ENCODE measurements around the gene MAP4K1.
"Not testable (repeated sequence)": the region's sequence is repeated elsewhere in the genome, so short reads cannot be mapped to it uniquely, and the experiment has no call there.

Gene MAP4K1

GRCh38 chr19:38619361-38620174 lies 1.8 kb upstream of the MAP4K1 start:
- no peak for DNase-seq

DNA sequence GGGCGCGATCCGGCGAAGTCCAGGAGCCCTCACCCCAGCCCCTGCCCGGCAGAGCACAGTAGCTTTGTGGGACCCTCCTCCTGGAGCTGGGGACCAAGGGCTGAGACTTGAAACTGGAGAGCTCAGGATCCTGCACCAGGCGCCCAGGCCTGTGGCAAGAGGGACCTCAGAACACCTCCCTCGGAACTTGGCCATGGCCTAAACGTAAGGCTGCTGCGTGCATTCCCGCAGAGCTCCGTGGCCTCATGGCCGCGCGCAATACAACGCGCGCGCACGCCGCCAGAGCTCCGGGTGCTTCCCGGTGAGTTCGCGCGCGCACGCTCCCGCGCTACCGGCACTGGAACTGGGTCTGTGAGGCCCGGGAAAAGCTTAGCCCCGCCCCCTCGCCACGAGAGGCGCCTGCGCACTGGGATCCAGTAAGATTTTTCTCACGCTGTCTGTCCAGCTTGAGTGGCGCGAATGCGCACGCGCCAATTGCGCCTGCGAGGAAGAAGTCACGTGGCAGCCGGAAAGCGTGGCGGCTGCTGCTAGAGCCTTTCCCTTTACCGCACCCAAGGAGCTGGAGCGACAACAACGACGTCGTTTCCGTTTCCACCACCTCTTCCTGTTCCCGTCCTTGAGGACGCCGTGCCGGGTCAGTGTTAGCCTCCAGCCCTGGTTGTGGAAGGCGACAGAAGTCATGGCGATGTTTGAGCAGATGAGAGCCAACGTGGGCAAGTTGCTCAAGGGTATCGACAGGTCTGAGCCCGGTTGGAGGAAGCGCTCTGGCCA lies 1.0 kb upstream of the MAP4K1 start, which contains the start of gene EIF3K:
TSS of gene EIF3K (plus strand) at position 599 of the 771 bp plus-strand sequence. CDS start at position 680, 81 bp downstream.
- DNase-seq, result peak; percentile 100

GRCh38 chr19:38617283-38617763 lies 430 bp downstream of the MAP4K1 start:
- DNase-seq, result no peak

GRCh38 chr19:38616265-38616664 lies 1.5 kb downstream of the MAP4K1 start:
- no peak for DNase-seq

GRCh38 chr19:38615007-38615581 lies 2.7 kb downstream of the MAP4K1 start:
- DNase-seq, result no peak

DNA sequence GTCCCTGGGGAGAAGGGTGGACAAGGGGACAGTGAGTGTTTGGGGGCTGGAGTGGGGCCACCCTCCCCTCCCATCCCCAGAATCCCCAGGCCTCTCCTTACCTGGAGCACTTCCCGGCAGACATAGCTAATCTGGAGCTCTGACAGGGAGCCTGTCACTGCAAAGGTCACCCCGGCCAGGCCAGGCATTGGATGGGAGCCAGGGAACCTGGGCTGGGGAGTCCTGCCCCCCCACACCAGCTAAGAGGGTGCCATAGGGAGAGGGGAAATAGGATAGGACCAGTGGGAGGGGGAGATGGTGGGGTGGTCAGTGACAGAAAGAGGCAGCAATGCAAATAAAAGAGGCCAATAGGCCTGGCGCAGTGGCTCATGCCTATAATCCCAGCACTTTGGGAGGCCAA lies 3.5 kb downstream of the MAP4K1 start:
- no peak for DNase-seq

- peak; percentile 16 for DNase-seq
Observed at GRCh38 chr19:38606131-38606530, 11.6 kb downstream of the MAP4K1 start.

GRCh38 chr19:38602856-38603255 lies 14.9 kb downstream of the MAP4K1 start:
- DNase-seq, result not testable (repeated sequence)

DNA sequence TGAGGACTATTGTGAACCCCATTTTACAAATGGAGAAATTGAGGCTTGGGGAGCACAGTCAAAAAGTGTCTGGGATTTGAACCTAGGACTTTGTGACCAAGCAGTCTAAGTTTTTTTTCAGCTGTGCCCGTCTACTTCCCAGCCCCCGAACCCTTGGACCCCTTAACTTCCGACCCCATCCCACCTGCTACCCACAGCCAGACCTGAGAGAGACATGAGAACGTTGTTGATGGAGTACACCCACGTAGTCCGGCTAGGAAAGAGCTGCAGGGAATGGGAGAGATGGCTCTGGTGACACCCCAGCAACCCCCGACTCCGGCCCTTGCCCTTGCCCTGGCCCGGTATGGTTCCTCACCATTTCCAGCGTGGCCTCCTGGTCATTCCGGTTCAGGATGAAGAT lies 18.0 kb downstream of the MAP4K1 start:
- no peak for DNase-seq

- DNase-seq, result no peak
Observed at GRCh38 chr19:38597075-38597474, 20.7 kb downstream of the MAP4K1 start.

DNA sequence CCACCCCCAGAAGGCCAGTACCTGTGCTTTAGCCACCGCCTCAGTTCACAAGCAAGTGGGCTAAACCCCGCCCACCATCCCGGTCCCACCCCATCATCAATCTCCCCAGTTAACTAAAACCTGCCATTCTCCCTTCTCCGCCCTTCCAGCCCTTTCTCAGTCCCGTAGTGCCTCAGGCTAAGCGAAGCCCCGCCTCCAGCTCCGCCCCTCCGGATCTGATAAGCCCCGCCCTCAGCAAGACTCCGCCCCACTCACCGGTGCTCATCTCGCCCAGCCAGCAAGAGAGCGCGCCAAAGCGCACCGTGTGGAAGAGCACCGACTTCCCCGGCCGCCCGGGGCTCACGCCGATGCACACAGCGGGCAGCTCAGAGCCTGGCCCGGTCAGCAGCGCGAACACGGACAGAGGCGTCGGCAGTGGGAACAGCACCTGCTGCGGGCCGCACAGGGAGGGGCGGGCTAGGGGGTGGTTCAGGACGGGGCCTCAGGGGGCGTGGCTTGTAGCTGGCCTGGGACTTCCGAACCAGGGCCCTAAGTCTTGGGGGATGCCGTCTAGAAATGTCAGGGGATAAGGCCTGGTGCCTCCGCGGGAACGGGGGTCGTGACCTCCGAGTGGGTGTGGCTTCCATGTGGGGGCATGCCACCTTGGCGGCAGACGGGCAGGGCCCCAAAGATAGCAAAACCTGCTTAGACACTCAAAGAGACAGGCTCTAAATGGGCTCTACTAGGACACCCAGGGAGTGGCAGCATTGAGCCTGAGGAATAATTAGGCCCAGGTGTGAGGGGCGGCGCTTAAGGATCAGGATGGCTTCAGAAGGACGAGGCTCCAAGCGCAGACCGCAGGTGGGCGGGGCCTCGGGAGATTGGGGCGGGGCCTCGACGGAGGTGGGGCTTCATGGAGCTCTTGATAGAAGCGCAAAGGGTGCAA lies 21.4 kb downstream of the MAP4K1 start:
- peak; percentile 86 for DNase-seq

- DNase-seq, result no peak
Observed at GRCh38 chr19:38592940-38593339, 24.8 kb downstream of the MAP4K1 start.

DNA sequence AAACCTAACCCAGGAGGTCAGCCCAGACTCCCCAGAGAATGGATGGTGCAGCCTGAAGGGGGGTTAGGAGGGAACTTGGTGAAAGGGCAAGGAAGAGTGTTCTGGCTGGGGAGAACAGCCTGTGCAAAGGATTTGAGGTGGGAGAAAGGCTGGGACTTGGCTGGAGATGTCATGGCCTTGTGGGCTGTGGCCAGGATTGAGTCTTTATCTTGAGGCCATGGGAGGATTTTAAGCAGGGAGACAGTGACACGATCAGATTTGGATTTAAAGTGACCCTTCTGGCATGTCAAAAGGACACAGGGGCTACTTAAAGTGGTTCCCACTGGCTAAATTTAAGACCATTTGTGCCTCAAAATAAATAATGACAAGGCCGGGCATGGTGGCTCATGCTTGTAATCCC lies 29.7 kb downstream of the MAP4K1 start:
- no peak for DNase-seq

- no peak for DNase-seq
Observed at GRCh38 chr19:38587562-38587961, 30.2 kb downstream of the MAP4K1 start.

DNA sequence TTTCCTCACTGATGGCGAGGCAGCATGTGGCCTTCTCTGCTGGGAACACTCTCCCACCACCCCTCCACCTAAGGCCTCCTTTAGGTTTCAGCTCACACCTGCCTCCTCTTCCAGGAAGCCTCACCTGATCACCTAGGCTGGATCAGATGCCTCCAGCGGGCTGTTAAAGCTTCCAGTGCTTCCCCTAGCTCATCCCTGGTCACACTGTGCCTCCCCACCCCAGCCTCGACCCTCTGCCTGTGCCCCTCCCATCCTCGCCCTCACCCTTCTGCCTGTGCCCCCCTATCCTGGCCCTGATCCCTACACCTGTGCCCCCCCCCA lies 33.8 kb downstream of the MAP4K1 start:
- DNase-seq, result no peak

DNA sequence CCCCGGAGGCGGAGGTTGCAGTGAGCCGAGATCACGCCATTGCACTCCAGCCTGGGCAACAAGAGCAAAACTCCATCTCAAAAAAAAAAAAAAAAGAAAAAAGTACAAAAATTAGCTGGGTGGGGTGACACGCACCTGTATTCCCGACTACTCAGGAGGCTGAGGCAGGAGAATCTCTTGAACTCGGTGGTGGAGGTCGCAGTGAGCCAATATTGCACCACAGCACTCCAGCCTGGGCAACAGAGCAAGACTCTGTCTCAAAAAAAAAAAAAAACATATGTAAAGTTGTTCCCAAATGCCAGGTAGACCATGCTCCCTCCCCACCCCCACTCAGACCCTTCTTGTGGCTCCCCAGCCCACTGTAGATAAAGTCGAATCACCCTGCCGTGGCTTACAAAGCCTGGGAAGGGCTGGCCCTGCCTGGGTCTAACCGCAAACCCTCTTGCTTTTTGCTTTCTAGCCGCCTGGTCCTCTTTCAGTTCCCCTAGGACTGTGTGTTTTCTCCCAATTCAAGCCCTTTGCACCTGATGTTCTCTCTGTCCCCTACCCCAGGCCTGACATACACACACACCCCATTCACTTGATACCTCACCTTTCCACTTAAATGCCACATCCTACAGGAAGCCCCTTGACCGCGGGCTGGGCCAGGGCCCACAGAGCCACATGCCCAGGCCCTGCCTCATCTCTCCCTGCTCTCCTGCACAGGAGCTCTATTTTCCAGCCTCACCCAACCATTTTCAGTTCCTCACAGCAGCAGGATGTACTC lies 34.4 kb downstream of the MAP4K1 start:
- no peak for DNase-seq

- no peak for DNase-seq
Observed at GRCh38 chr19:38580080-38580479, 37.7 kb downstream of the MAP4K1 start.

- not testable (repeated sequence) for DNase-seq
Observed at GRCh38 chr19:38579304-38579703, 38.4 kb downstream of the MAP4K1 start.

DNA sequence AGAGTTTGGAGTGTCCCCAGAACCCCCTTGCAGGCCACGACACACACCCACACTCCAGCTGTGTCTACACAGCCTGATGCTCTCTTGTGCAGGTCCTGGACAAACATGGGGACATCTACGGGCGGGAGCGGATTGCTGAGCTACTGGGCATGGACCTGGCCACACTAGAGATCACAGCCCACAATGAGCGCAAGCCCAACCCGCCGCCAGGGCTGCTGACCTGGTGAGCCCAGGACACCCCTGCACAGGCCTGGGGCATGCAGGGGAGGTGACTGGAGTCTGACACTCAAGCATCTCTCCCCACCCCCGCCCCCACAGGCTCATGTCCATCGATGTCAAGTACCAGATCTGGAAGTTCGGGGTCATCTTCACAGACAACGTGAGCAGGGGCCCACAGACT lies 39.9 kb downstream of the MAP4K1 start:
- DNase-seq, result no peak

DNA sequence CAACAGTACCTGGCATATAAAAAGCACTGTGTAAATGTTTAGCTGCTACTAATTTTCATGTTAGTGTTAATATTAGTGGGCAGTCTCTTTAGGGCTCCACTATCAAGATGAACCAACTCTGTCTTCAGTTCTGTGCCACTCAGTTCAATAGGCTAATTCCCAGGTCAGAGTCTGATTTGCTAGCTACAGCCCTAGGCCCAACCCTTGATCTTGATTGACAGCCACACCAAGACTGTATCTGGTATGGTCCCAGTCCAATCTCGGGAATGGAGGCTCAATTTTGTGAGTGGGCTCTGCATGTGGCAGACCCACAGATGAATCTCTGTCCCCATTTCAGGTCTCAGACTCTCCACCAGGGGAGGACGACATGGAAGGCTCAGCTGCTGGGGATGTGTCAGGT lies 46.1 kb downstream of the MAP4K1 start:
- no peak for DNase-seq

GRCh38 chr19:38569368-38569983 lies 48.3 kb downstream of the MAP4K1 start:
- no peak for DNase-seq
